Vagina (tissue), 2 donors: ENCODE results near the gene GNG4. TPM values are rescaled to one million over a fixed set of nuclear protein-coding genes. Genes with fewer than 3 reads are reported as not detected.

ENCODE experiments used
- DNase-seq, 2 donors: peaks; one replicate each; pipeline ENCODE4 v3.0.0-alpha.2; 2017; ENCODE audit errors: extremely low spot score in 2 of 2
- H3K27ac ChIP-seq: fragments of 200-600 bp; sonication (generic); one replicate; pipeline ENCODE4 v1.5.1; 2019
- H3K27me3 ChIP-seq: fragments of 200-600 bp; sonication (generic); one replicate; pipeline ENCODE4 v1.5.1; 2019
- H3K36me3 ChIP-seq, 2 donors: fragments of 200-600 bp; sonication (generic); one replicate each; pipeline ENCODE4 v1.5.1; 2017 to 2019
- H3K4me1 ChIP-seq: fragments of 200-600 bp; sonication (generic); one replicate; pipeline ENCODE4 v1.5.1; 2019
- H3K4me3 ChIP-seq, 2 donors: fragments of 200-600 bp; sonication (generic); 1 replicate in 1 of 2; 2 replicates in 1 of 2; pipeline ENCODE4 v1.5.1; 2016 to 2019
- H3K9me3 ChIP-seq: fragments of 200-600 bp; sonication (generic); one replicate; pipeline ENCODE4 v1.5.1; 2019
- CTCF ChIP-seq, 3 experiments: fragments of 450-650 bp in 2 of 3; fragments of 200-600 bp in 1 of 3; sonication (generic) in 1 of 3; IDR thresholded peaks; one replicate each; pipeline ENCODE4 v1.5.1; 2017 to 2019; ENCODE audit warnings: antibody characterized with exemption in 3 of 3, mild to moderate bottlenecking in 2 of 3, moderate library complexity in 2 of 3
- POLR2A ChIP-seq, 2 donors: fragments of 450-650 bp; IDR thresholded peaks; one replicate each; pipeline ENCODE4 v1.6.1; 2017; ENCODE audit warnings: antibody characterized with exemption in 2 of 2, mild to moderate bottlenecking in 2 of 2, moderate library complexity in 2 of 2
- POLR2AphosphoS5 ChIP-seq, 2 donors: sonication (generic); formaldehyde crosslinking; IDR thresholded peaks; one replicate each; pipeline ENCODE4 v1.9.0; 2017; ENCODE audit warnings: antibody characterized with exemption in 2 of 2, mild to moderate bottlenecking in 2 of 2, low read depth in 1 of 2; ENCODE audit not compliant: insufficient read depth in 1 of 2
- intact Hi-C: fragments of 100-400 bp; cut with DNase I; formaldehyde crosslinking; loops from one replicate; pipeline ENCODE4 v1.15.1; 2023
- total RNA-seq: library from RNA; depleted of rRNA; stranded (reverse); fragments of >200 nt; gene quantifications from one replicate; pipeline ENCODE4 v1.2.3, GENCODE V29; 2016

The GNG4 gene
- 6.6 TPM for total RNA-seq

DNA sequence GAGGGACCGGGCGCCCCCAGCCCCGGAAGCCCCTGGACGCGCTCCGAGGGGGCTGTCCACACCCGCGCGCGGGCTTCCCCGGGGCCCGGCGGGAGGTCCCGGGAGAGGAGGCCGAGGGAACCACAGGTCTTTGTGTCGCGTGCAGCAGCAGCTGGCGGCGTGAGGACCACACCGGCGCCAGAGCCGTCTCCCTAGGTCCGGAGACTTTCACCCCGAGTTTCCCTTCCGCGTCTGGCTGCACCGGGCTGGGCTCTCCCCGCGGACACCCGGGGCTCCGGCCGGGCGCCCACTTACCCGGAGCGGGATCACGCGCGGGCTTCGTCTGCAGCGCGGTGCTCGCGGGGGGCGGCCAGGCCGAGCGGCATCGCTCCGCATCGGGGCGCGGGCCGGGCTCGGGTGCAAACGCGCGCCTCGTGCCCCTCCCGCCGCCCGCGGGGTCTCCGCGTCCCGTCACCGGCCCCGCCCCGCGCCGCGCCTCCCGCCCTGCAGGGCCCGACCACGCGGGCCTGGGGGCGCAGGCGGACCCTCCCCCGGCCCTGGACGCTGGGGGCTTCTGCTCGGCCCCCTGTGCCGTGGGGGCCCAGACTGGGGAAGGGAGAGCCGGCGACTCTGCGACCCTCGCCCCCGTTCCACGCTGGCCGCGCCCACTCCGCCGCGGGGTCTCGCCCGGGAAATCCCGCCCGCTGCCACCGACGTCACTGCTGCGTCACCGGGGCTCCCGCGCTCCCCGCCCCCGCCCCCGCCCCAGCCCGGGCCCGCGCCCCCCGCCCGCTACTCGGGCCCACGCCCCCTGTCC lies at the start of gene GNG4:
Gene GNG4 (minus strand): TSS at position 417 of the 796 bp plus-strand sequence. CDS start 65,946 bp downstream, outside the sequence.
- Histone ChIP-seq H3K27ac (no peak within 1 kb of the TSS), H3K9me3 (no peaks in the 10 kb centered on the region), H3K4me3 (peak within 1 kb of the TSS; percentile 53 to 64), H3K27me3 (no peaks in the 10 kb centered on the region), H3K36me3 (no peaks in the 10 kb centered on the region), H3K4me1 (peaks cover 27% of the 10 kb centered on the region)
- intact Hi-C loops, result no loop called here
- no peak for TF ChIP-seq CTCF (IDR thresholded peaks at IDR 0.05)
- TF ChIP-seq POLR2AphosphoS5 (IDR thresholded peaks at IDR 0.05; ENCODE audit: insufficient read depth in 1 of 2, low read depth in 1 of 2), result no peak
- no peak for TF ChIP-seq POLR2A (IDR thresholded peaks at IDR 0.05)
- DNase-seq, result no peak

GRCh38 chr1:235697508-235697907 lies 47.9 kb upstream of the GNG4 start:
- Histone ChIP-seq H3K4me1 (no peaks in the 10 kb centered on the region), H3K27ac (no peak overlapping the region), H3K4me3 (no peak overlapping the region), H3K9me3 (no peaks in the 10 kb centered on the region), H3K36me3 (peaks cover 4 to 77% of the 10 kb centered on the region in 2 donors), H3K27me3 (no peaks in the 10 kb centered on the region)
- TF ChIP-seq CTCF (IDR thresholded peaks at IDR 0.05) (no peak), POLR2AphosphoS5 (IDR thresholded peaks at IDR 0.05; ENCODE audit: insufficient read depth in 1 of 2, low read depth in 1 of 2) (no peak), POLR2A (IDR thresholded peaks at IDR 0.05) (no peak)
- no peak for DNase-seq
- intact Hi-C loops, result no loop called here

DNA sequence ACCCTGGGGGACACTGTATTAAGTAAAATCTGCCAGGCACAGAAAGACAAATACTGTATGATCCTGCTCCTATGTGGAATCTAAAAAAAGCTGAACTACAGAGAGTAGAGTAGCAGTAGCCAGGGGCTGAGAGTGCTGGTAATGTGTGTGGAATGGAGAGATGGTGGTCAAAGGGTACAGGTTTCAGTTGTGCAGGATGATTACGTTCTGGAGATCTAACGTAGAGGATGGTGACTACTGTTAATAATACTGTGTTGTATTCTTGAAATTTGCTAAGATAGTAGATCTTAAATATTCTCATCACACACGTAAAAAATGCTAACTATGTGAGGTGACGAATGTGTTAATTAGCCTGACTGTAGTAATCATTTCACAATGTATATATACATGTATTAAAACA lies 39.8 kb upstream of the GNG4 start:
- intact Hi-C loops, result no loop called here
- Histone ChIP-seq H3K36me3 (peaks cover 0 to 49% of the 10 kb centered on the region in 2 donors), H3K4me1 (no peaks in the 10 kb centered on the region), H3K4me3 (no peak overlapping the region), H3K27ac (no peak overlapping the region), H3K9me3 (no peaks in the 10 kb centered on the region), H3K27me3 (no peaks in the 10 kb centered on the region)
- DNase-seq, result no peak
- TF ChIP-seq POLR2AphosphoS5 (IDR thresholded peaks at IDR 0.05; ENCODE audit: insufficient read depth in 1 of 2, low read depth in 1 of 2) (no peak), CTCF (IDR thresholded peaks at IDR 0.05) (no peak), POLR2A (IDR thresholded peaks at IDR 0.05) (no peak)

DNA sequence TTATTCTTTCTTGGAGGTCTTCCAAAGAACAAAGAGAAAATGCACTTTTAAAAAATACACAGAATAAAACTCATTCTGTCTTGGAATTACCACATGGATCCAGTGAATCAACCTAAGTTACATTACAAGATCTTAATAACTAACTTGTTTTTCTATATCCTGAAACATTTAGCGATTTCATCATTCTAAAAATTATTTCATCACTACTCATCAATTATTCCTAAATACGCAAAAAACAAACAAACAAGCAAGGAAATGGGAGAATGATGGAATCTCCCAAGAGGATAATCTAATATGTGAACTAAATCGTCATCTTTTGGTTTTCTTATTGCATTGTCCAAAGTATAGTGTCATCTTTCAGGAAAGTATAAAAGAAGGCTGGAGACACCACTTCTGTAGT lies 38.5 kb upstream of the GNG4 start:
- intact Hi-C loops, result no loop called here
- no peaks in the 10 kb centered on the region for H3K9me3 ChIP-seq
- no peak for DNase-seq
- TF ChIP-seq POLR2A (IDR thresholded peaks at IDR 0.05) (no peak), CTCF (IDR thresholded peaks at IDR 0.05) (no peak), POLR2AphosphoS5 (IDR thresholded peaks at IDR 0.05; ENCODE audit: insufficient read depth in 1 of 2, low read depth in 1 of 2) (no peak)
- no peaks in the 10 kb centered on the region for H3K4me1 ChIP-seq
- H3K36me3 ChIP-seq, result peaks cover 0 to 45% of the 10 kb centered on the region in 2 donors
- no peaks in the 10 kb centered on the region for H3K27me3 ChIP-seq
- H3K27ac ChIP-seq, result no peak overlapping the region
- no peak overlapping the region for H3K4me3 ChIP-seq

DNA sequence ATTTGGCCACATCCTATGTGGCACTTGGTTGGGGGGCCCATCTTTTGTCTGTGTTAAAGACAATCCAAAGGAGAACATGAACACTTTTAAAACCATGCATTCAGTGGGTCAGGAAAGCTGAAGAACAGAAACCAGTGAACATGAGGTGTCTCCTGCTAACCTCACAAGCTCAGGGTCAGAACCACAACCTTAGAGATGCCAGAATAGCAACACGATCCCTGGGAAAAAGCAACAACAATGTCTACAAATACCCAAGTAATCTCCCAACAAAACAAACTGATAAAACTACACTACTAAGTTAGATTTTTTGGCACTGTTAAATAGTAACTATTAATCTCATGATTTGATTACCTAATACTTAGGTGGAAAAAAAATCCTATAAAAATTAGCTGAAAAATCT lies 34.1 kb upstream of the GNG4 start:
- TF ChIP-seq POLR2A (IDR thresholded peaks at IDR 0.05) (no peak), CTCF (IDR thresholded peaks at IDR 0.05) (no peak), POLR2AphosphoS5 (IDR thresholded peaks at IDR 0.05; ENCODE audit: insufficient read depth in 1 of 2, low read depth in 1 of 2) (no peak)
- H3K27me3 ChIP-seq, result no peaks in the 10 kb centered on the region
- intact Hi-C loops, result no loop called here
- no peaks in the 10 kb centered on the region for H3K4me1 ChIP-seq
- H3K9me3 ChIP-seq, result no peaks in the 10 kb centered on the region
- no peak overlapping the region for H3K4me3 ChIP-seq
- DNase-seq, result no peak
- H3K36me3 ChIP-seq, result peaks cover 0 to 40% of the 10 kb centered on the region in 2 donors
- no peak overlapping the region for H3K27ac ChIP-seq
